H1 (cell line): Measurements from ENCODE around the gene NELFB. TPM values are rescaled to one million over a fixed set of nuclear protein-coding genes. Genes with fewer than 3 reads are reported as not detected.

Experiments used
- ATF2 ChIP-seq: IDR thresholded peaks from 2 replicates; pipeline ENCODE4 v1.6.1; 2012; ENCODE audit warnings: low read length, inconsistent platforms
- BACH1 ChIP-seq: IDR thresholded peaks from 2 replicates; pipeline ENCODE4 v1.6.1; 2012; ENCODE audit warnings: low read length, improper control_type of control experiment
- BCL11A ChIP-seq, 2 experiments: IDR thresholded peaks; one replicate each; pipeline ENCODE4 v1.6.1; 2011; ENCODE audit warnings: low read depth in 2 of 2, low read length in 2 of 2, mild to moderate bottlenecking in 2 of 2
- CBX5 ChIP-seq: fragments of 300-800, 300-1000 bp; sonication (generic); IDR thresholded peaks from 2 replicates; pipeline ENCODE4 v1.7.1; 2016; ENCODE audit warnings: antibody characterized with exemption, low read length, low read depth
- CBX8 ChIP-seq: fragments of 300-800, 300-1000 bp; sonication (generic); IDR thresholded peaks from 2 replicates; pipeline ENCODE4 v1.7.1; 2016; ENCODE audit warnings: low read depth, low read length, borderline replicate concordance
- CEBPB ChIP-seq: IDR thresholded peaks from 2 replicates; pipeline ENCODE4 v1.6.1; 2012; ENCODE audit warnings: low read depth, low read length
- CHD2 ChIP-seq: IDR thresholded peaks from 2 replicates; pipeline ENCODE4 v1.6.1; 2012; ENCODE audit warnings: low read length, improper control_type of control experiment
- E2F6 ChIP-seq: IDR thresholded peaks from 2 replicates; pipeline ENCODE4 v1.6.1; 2012; ENCODE audit warnings: inconsistent platforms
- EP300 ChIP-seq, 2 experiments: IDR thresholded peaks; 1 replicate in 1 of 2; 2 replicates in 1 of 2; pipeline ENCODE4 v1.6.1; 2011 to 2012; ENCODE audit warnings: low read depth in 2 of 2, low read length in 2 of 2, mild to moderate bottlenecking in 2 of 2, borderline replicate concordance in 1 of 2, inconsistent platforms in 1 of 2, moderate library complexity in 1 of 2
- JUN ChIP-seq: IDR thresholded peaks from 2 replicates; pipeline ENCODE4 v1.6.1; 2011; ENCODE audit warnings: low read depth, mild to moderate bottlenecking, improper control_type of control experiment, low read length
- JUND ChIP-seq: IDR thresholded peaks from 2 replicates; pipeline ENCODE4 v1.6.1; 2011; ENCODE audit warnings: mild to moderate bottlenecking, improper control_type of control experiment, low read length
- KDM1A ChIP-seq: fragments of 200-600, 300-600 bp; sonication (generic); IDR thresholded peaks from 2 replicates; pipeline ENCODE4 v1.7.1; 2016; ENCODE audit warnings: mild to moderate bottlenecking, low read length, borderline replicate concordance
- NRF1 ChIP-seq: IDR thresholded peaks from 2 replicates; pipeline ENCODE4 v1.6.1; 2011; ENCODE audit warnings: mild to moderate bottlenecking, low read depth, low read length, improper control_type of control experiment
- PHF8 ChIP-seq: fragments of 200-600 bp; sonication (generic); conservative IDR thresholded peaks from 2 replicates; pipeline ENCODE4 v1.7.1; 2012; ENCODE audit warnings: low read depth, mild to moderate bottlenecking, inconsistent platforms, low read length, moderate library complexity
- POLR2AphosphoS5 ChIP-seq: IDR thresholded peaks from 2 replicates; pipeline ENCODE4 v1.6.1; 2011; ENCODE audit warnings: low read depth, low read length
- RFX5 ChIP-seq: IDR thresholded peaks from 2 replicates; pipeline ENCODE4 v1.6.1; 2011; ENCODE audit warnings: low read depth, low read length, improper control_type of control experiment, borderline replicate concordance
- RXRA ChIP-seq: IDR thresholded peaks from 2 replicates; pipeline ENCODE4 v1.6.1; 2011; ENCODE audit warnings: low read depth, mild to moderate bottlenecking, low read length, moderate library complexity; ENCODE audit not compliant: insufficient read depth
- SIX5 ChIP-seq: IDR thresholded peaks from 2 replicates; pipeline ENCODE4 v1.6.1; 2011; ENCODE audit warnings: mild to moderate bottlenecking, low read depth, low read length
- SP1 ChIP-seq: IDR thresholded peaks from 2 replicates; pipeline ENCODE4 v1.6.1; 2011; ENCODE audit warnings: low read depth, low read length
- TAF1 ChIP-seq: IDR thresholded peaks from 2 replicates; pipeline ENCODE4 v1.6.1; 2011; ENCODE audit warnings: mild to moderate bottlenecking, low read depth, low read length
- USF2 ChIP-seq: IDR thresholded peaks from 2 replicates; pipeline ENCODE4 v1.6.1; 2011; ENCODE audit warnings: low read length, improper control_type of control experiment
- polyA plus RNA-seq, 7 experiments: library from polyadenylated mRNA; depleted of rRNA in 3 of 7; stranded (reverse) in 5 of 7; unstranded in 2 of 7; fragments of >200 nt in 5 of 7; fragments of 200-250 nt in 2 of 7; gene quantifications; 1 replicate in 5 of 7; 2 replicates in 1 of 7; 4 replicates in 1 of 7; pipeline versions ENCODE4 v1.2.1 to v1.2.3, GENCODE V29; 2011 to 2013; ENCODE audit warnings: missing spikeins in 2 of 7, mixed read lengths in 2 of 7
- total RNA-seq: library from RNA; stranded (reverse); fragmentation: NEBNext Ultra II Directional; extraction: Animal tissue kit (Norgen Biotek cat#: 25700); gene quantifications from 2 replicates; pipeline ENCODE4 v1.2.1, GENCODE V29; 2021
- TF ChIP-seq, protein P1 (sequence below): IDR thresholded peaks from 2 replicates; pipeline ENCODE4 v1.6.1; 2012; ENCODE audit warnings: inconsistent platforms

NELFB gene
- total and polyA plus RNA-seq, 2 of the 8 experiments (the other 6 are each of a cell fraction or from before 2014, with no cell fraction given), result 57.6 to 78.0 TPM

- TF ChIP-seq BCL11A (IDR thresholded peaks at IDR 0.05; ENCODE audit: low read depth in 2 of 2, low read length in 2 of 2) (no peak), JUND (no peak), USF2 (peak; percentile 73), JUN (no peak), NRF1 (no peak), CEBPB (no peak), RXRA (no peak), KDM1A (peak; percentile 98), SIX5 (peak; percentile 67), EP300 (IDR thresholded peaks at IDR 0.05; ENCODE audit: borderline replicate concordance in 1 of 2, low read depth in 2 of 2, low read length in 2 of 2) (no peak), SP1 (peak; percentile 52), CBX8 (no peak), POLR2AphosphoS5 (no peak), PHF8 (no peak), RFX5 (no peak), TAF1 (no peak), ATF2 (no peak), BACH1 (no peak), CHD2 (0 out of 2 replicates have a peak, but pooled peaks have one; percentile 22), CBX5 (no peak), E2F6 (no peak)
- TF ChIP-seq, protein P1, sequence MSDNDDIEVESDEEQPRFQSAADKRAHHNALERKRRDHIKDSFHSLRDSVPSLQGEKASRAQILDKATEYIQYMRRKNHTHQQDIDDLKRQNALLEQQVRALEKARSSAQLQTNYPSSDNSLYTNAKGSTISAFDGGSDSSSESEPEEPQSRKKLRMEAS, result peak; percentile 5; the same call in 1 of the 2 replicates
Measured at GRCh38 chr9:137294091-137294680, 39.1 kb downstream of the NELFB start (continued).
